SK-N-SH (cell line): Measurements from ENCODE around the gene IFNAR1. TPM values are rescaled to one million over a fixed set of nuclear protein-coding genes. Genes with fewer than 3 reads are reported as not detected.

ENCODE experiments used
- CTCF ChIA-PET: fragments of 300-600, 350-600 bp; formaldehyde crosslinking; extraction: SDS; loops from one replicate; lab custom pipeline; 2021; lab: Yijun Ruan, JAX
- POLR2A ChIA-PET: fragments of 350-600 bp; sonication (Branson Sonifier 250); formaldehyde crosslinking; extraction: SDS; loops from one replicate; lab custom pipeline; 2020; ENCODE audit warnings: antibody characterized with exemption, inconsistent platforms; lab: Yijun Ruan, JAX
- DNase-seq: peaks from one replicate; pipeline ENCODE4 v3.0.0; 2012
- H2AFZ ChIP-seq: fragments of 200-600 bp; sonication (generic); 2 replicates; pipeline ENCODE4 v1.8.1; 2016; ENCODE audit warnings: antibody characterized with exemption, mild to moderate bottlenecking, low read depth
- H3F3A ChIP-seq: fragments of 200-600 bp; sonication (generic); replicated peaks from 2 replicates; pipeline ENCODE3; 2016; ENCODE audit warnings: antibody characterized with exemption, mild to moderate bottlenecking; ENCODE audit not compliant: insufficient read depth
- H3K27ac ChIP-seq, 2 experiments: fragments of 200-500 bp in 1 of 2; fragments of 200-600 bp in 1 of 2; sonication (Bioruptor generic) in 1 of 2; sonication (generic), shearing (Covaris generic) in 1 of 2; 2 replicates each; pipeline versions ENCODE4 v1.5.1 to v1.6.1; 2014 to 2016; ENCODE audit warnings: low read depth in 2 of 2, inconsistent platforms in 1 of 2, low read length in 1 of 2, mild to moderate bottlenecking in 1 of 2, mixed read lengths in 1 of 2
- H3K27me3 ChIP-seq: fragments of 200-600 bp; sonication (generic), shearing (Covaris generic); 2 replicates; pipeline ENCODE4 v1.6.1; 2016; ENCODE audit warnings: mixed run types; ENCODE audit not compliant: insufficient read depth
- H3K36me3 ChIP-seq, 2 experiments: fragments of 200-500 bp in 1 of 2; fragments of 200-600 bp in 1 of 2; sonication (Bioruptor generic) in 1 of 2; sonication (generic) in 1 of 2; replicated peaks in 1 of 2; 2 replicates each; pipeline versions ENCODE3 to v1.5.1; 2014 to 2016; ENCODE audit warnings: low read length in 1 of 2, mild to moderate bottlenecking in 1 of 2; ENCODE audit not compliant: insufficient read depth in 2 of 2, control insufficient read depth in 1 of 2
- H3K4me1 ChIP-seq, 2 experiments: fragments of 200-500 bp in 1 of 2; fragments of 200-600 bp in 1 of 2; sonication (Bioruptor generic) in 1 of 2; sonication (generic), shearing (Covaris generic) in 1 of 2; 2 replicates each; pipeline versions ENCODE4 v1.5.1 to v1.6.1; 2014 to 2016; ENCODE audit warnings: low read depth in 1 of 2, low read length in 1 of 2, mixed run types in 1 of 2; ENCODE audit not compliant: insufficient read depth in 2 of 2, control insufficient read depth in 1 of 2
- H3K4me2 ChIP-seq: fragments of 200-600 bp; sonication (generic), shearing (Covaris generic); 2 replicates; pipeline ENCODE4 v1.6.1; 2017; ENCODE audit warnings: mixed run types
- H3K4me3 ChIP-seq, 2 experiments: fragments of 200-500 bp in 1 of 2; fragments of 200-600 bp in 1 of 2; sonication (Bioruptor generic) in 1 of 2; sonication (generic), shearing (Covaris generic) in 1 of 2; 2 replicates each; pipeline versions ENCODE4 v1.5.1 to v1.8.1; 2014 to 2016; ENCODE audit warnings: low read depth in 2 of 2, inconsistent platforms in 1 of 2, low read length in 1 of 2, mild to moderate bottlenecking in 1 of 2, mixed read lengths in 1 of 2, moderate library complexity in 1 of 2
- H3K79me2 ChIP-seq: fragments of 200-600 bp; sonication (generic); 2 replicates; pipeline ENCODE4 v1.8.1; 2017; ENCODE audit warnings: mild to moderate bottlenecking; ENCODE audit not compliant: insufficient read depth
- H3K9ac ChIP-seq: fragments of 200-600 bp; sonication (generic); 2 replicates; pipeline ENCODE4 v1.6.1; 2017; ENCODE audit warnings: mixed run types
- H3K9me2 ChIP-seq: fragments of 200-600 bp; sonication (generic); 2 replicates; pipeline ENCODE4 v1.6.1; 2017; ENCODE audit warnings: mixed run types
- H3K9me3 ChIP-seq: fragments of 200-600 bp; sonication (generic); 2 replicates; pipeline ENCODE4 v1.6.1; 2017; ENCODE audit warnings: mixed run types, mild to moderate bottlenecking, moderate library complexity
- H4K20me1 ChIP-seq: fragments of 200-600 bp; sonication (generic); 2 replicates; pipeline ENCODE4 v1.6.1; 2017; ENCODE audit warnings: mild to moderate bottlenecking, mixed run types; ENCODE audit not compliant: insufficient read depth
- CHD2 ChIP-seq: fragments of 150-350 bp; IDR thresholded peaks from 2 replicates; pipeline ENCODE4 v1.6.1; 2018; ENCODE audit warnings: low read length; ENCODE audit not compliant: partially characterized antibody
- FOSL2 ChIP-seq: IDR thresholded peaks from 2 replicates; pipeline ENCODE4 v1.4.0; 2012; ENCODE audit warnings: low read depth, mild to moderate bottlenecking, moderate library complexity, borderline replicate concordance
- FOXJ3 ChIP-seq: sonication (generic); formaldehyde crosslinking; IDR thresholded peaks from 2 replicates; pipeline ENCODE4 v1.5.1; 2020; ENCODE audit warnings: mild to moderate bottlenecking, missing genetic modification reagents
- GABPA ChIP-seq: IDR thresholded peaks from 2 replicates; pipeline ENCODE4 v1.4.0; 2012; ENCODE audit warnings: low read depth, mild to moderate bottlenecking
- JUND ChIP-seq: IDR thresholded peaks from 2 replicates; pipeline ENCODE4 v1.4.0; 2012
- MEF2A ChIP-seq: IDR thresholded peaks from 2 replicates; pipeline ENCODE4 v1.4.0; 2012; ENCODE audit warnings: low read depth, borderline replicate concordance
- NRF1 ChIP-seq: IDR thresholded peaks from 2 replicates; pipeline ENCODE4 v1.6.1; 2012; ENCODE audit warnings: low read depth, mild to moderate bottlenecking, low read length
- RCOR1 ChIP-seq: fragments of 150-350 bp; IDR thresholded peaks from 2 replicates; pipeline ENCODE4 v1.6.1; 2017; ENCODE audit warnings: antibody characterized with exemption, low read length
- RFX5 ChIP-seq: IDR thresholded peaks from 2 replicates; pipeline ENCODE4 v1.6.1; 2012; ENCODE audit warnings: mild to moderate bottlenecking, improper control_type of control experiment, low read length
- RXRA ChIP-seq: IDR thresholded peaks from 2 replicates; pipeline ENCODE4 v1.4.0; 2012; ENCODE audit warnings: low read depth, mild to moderate bottlenecking, borderline replicate concordance
- SIN3A ChIP-seq: IDR thresholded peaks from 2 replicates; pipeline ENCODE4 v1.6.1; 2012; ENCODE audit warnings: low read depth, mild to moderate bottlenecking, low read length, moderate library complexity, borderline replicate concordance
- SMC3 ChIP-seq: IDR thresholded peaks from 2 replicates; pipeline ENCODE4 v1.6.1; 2012; ENCODE audit warnings: low read depth, low read length, improper control_type of control experiment
- TAF1 ChIP-seq: IDR thresholded peaks from 2 replicates; pipeline ENCODE4 v1.6.1; 2012; ENCODE audit warnings: low read depth, mild to moderate bottlenecking, low read length, moderate library complexity, borderline replicate concordance
- TCF12 ChIP-seq: IDR thresholded peaks from 2 replicates; pipeline ENCODE4 v1.4.0; 2012
- WGBS: methylation state at CpG from one replicate; pipeline ENCODE4 v1.1.6; 2017; ENCODE audit warnings: low lambda C conversion rate; 5-methylcytosine and 5-hydroxymethylcytosine counted together
- polyA plus RNA-seq, 3 experiments: library from polyadenylated mRNA; depleted of rRNA; stranded (reverse); fragments of >200 nt; gene quantifications; 2 replicates each; pipeline ENCODE4 v1.2.3, GENCODE V29; 2012
- TF ChIP-seq, protein P1 (sequence below): fragments of 200-600 bp; sonication (generic); IDR thresholded peaks from 2 replicates; pipeline ENCODE4 v1.6.1; 2017; ENCODE audit warnings: antibody characterized with exemption, mild to moderate bottlenecking, moderate library complexity
- TF ChIP-seq, protein P2 (sequence below): IDR thresholded peaks from 2 replicates; pipeline ENCODE4; 2012
- TF ChIP-seq, protein P3 (sequence below): IDR thresholded peaks from 2 replicates; pipeline ENCODE4 v1.4.0; 2012; ENCODE audit warnings: low read depth, borderline replicate concordance
- TF ChIP-seq, protein P4 (sequence below): fragments of 150-350 bp; IDR thresholded peaks from 2 replicates; pipeline ENCODE4 v1.6.1; 2017; ENCODE audit warnings: antibody characterized with exemption, low read length, low read depth, borderline replicate concordance
- TF ChIP-seq, protein P5 (sequence below): IDR thresholded peaks from 2 replicates; pipeline ENCODE4 v1.4.0; 2012; ENCODE audit warnings: low read depth, borderline replicate concordance

The IFNAR1 gene
- polyA plus RNA-seq, 1 of the 3 experiments (the other 2 are of a cell fraction): 12.2 TPM

DNA sequence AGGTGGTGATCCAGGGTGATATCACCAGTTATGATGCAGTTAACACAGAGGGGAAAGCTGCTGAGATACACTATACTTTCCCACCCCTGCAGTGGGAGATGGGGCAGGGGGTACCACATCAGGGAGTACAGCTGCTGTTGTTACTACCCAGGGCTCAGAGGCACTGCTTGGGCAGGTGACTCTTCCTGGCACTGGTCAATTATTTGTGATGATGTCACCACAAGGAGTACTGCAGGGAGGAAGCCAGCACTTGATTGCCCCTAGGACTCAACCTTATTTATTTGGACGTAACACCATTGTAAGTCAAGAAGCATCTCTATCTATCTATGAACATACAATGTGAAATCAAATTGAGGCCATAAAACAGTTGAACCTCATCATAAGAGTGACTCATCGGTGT is 10.1 kb downstream of the IFNAR1 start:
- TF ChIP-seq TAF1 (no peak), FOXJ3 (CRISPR knock-in tag) (no peak), JUND (no peak), CHD2 (no peak), GABPA (no peak), RCOR1 (no peak), SIN3A (no peak), RXRA (no peak), NRF1 (no peak), SMC3 (no peak), RFX5 (no peak), FOSL2 (no peak), TCF12 (no peak), MEF2A (no peak)
- TF ChIP-seq, protein P1, sequence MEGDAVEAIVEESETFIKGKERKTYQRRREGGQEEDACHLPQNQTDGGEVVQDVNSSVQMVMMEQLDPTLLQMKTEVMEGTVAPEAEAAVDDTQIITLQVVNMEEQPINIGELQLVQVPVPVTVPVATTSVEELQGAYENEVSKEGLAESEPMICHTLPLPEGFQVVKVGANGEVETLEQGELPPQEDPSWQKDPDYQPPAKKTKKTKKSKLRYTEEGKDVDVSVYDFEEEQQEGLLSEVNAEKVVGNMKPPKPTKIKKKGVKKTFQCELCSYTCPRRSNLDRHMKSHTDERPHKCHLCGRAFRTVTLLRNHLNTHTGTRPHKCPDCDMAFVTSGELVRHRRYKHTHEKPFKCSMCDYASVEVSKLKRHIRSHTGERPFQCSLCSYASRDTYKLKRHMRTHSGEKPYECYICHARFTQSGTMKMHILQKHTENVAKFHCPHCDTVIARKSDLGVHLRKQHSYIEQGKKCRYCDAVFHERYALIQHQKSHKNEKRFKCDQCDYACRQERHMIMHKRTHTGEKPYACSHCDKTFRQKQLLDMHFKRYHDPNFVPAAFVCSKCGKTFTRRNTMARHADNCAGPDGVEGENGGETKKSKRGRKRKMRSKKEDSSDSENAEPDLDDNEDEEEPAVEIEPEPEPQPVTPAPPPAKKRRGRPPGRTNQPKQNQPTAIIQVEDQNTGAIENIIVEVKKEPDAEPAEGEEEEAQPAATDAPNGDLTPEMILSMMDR: no peak
- TF ChIP-seq, protein P2, sequence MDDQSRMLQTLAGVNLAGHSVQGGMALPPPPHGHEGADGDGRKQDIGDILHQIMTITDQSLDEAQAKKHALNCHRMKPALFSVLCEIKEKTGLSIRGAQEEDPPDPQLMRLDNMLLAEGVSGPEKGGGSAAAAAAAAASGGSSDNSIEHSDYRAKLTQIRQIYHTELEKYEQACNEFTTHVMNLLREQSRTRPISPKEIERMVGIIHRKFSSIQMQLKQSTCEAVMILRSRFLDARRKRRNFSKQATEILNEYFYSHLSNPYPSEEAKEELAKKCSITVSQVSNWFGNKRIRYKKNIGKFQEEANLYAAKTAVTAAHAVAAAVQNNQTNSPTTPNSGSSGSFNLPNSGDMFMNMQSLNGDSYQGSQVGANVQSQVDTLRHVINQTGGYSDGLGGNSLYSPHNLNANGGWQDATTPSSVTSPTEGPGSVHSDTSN: no peak
- TF ChIP-seq, protein P3, sequence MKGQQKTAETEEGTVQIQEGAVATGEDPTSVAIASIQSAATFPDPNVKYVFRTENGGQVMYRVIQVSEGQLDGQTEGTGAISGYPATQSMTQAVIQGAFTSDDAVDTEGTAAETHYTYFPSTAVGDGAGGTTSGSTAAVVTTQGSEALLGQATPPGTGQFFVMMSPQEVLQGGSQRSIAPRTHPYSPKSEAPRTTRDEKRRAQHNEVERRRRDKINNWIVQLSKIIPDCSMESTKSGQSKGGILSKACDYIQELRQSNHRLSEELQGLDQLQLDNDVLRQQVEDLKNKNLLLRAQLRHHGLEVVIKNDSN: no peak
- TF ChIP-seq, protein P4, sequence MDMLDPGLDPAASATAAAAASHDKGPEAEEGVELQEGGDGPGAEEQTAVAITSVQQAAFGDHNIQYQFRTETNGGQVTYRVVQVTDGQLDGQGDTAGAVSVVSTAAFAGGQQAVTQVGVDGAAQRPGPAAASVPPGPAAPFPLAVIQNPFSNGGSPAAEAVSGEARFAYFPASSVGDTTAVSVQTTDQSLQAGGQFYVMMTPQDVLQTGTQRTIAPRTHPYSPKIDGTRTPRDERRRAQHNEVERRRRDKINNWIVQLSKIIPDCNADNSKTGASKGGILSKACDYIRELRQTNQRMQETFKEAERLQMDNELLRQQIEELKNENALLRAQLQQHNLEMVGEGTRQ: no peak
- TF ChIP-seq, protein P5, sequence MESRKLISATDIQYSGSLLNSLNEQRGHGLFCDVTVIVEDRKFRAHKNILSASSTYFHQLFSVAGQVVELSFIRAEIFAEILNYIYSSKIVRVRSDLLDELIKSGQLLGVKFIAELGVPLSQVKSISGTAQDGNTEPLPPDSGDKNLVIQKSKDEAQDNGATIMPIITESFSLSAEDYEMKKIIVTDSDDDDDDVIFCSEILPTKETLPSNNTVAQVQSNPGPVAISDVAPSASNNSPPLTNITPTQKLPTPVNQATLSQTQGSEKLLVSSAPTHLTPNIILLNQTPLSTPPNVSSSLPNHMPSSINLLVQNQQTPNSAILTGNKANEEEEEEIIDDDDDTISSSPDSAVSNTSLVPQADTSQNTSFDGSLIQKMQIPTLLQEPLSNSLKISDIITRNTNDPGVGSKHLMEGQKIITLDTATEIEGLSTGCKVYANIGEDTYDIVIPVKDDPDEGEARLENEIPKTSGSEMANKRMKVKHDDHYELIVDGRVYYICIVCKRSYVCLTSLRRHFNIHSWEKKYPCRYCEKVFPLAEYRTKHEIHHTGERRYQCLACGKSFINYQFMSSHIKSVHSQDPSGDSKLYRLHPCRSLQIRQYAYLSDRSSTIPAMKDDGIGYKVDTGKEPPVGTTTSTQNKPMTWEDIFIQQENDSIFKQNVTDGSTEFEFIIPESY: no peak
- TF ChIP-seq, all 33 proteins: peak for 0
- no peak overlapping the region for H3K9ac ChIP-seq
- no peak overlapping the region for H3K4me3 ChIP-seq
- no peaks in the 10 kb centered on the region for H3K9me2 ChIP-seq
- peaks cover 40% of the 10 kb centered on the region; the same call in 1 of the 2 replicates for H3K79me2 ChIP-seq
- H3K9me3 ChIP-seq: peaks cover 11% of the 10 kb centered on the region; the same call in 1 of the 2 replicates
- no peaks in the 10 kb centered on the region for H3K27me3 ChIP-seq
- H2AFZ ChIP-seq: no peak overlapping the region
- WGBS: 98% methylated on average over 2 of the region's 2 CpGs
- H3K36me3 ChIP-seq: peaks cover 9 to 22% of the 10 kb centered on the region in 2 experiments
- CTCF ChIA-PET: interaction anchor here (1.4 kb wide), 1 partner anchor 10 kb away, joined by 3 read pairs; no protein-coding TSS in a partner anchor
- no peak for DNase-seq
- no peaks in the 10 kb centered on the region for H4K20me1 ChIP-seq
- no peaks in the 10 kb centered on the region for H3K4me1 ChIP-seq
- peaks cover 12% of the 10 kb centered on the region for H3F3A ChIP-seq
- POLR2A ChIA-PET: no interaction called here
- no peak overlapping the region for H3K27ac ChIP-seq
- H3K4me2 ChIP-seq: no peak overlapping the region
